ENCODE data around the gene C16orf95.

GRCh38 chr16:87344165-87344930, 27.2 kb upstream of the C16orf95 start:
- no peak for TF ChIP-seq CTCF (conservative IDR thresholded peaks at IDR 0.05; ENCODE audit: low read depth, low read length)
- TF ChIP-seq EZH2 (IDR thresholded peaks at IDR 0.05; ENCODE audit: borderline replicate concordance, low read depth, low read length, poor library complexity, severe bottlenecking): no peak

All from A673 (cell line).